Body of pancreas (tissue), 4 donors: ENCODE data around the gene GM2A.

Experiments
- CTCF ChIP-seq, 7 experiments: fragments of 450-650 bp in 4 of 7; fragments of 200-600 bp in 3 of 7; sonication (generic) in 3 of 7; IDR thresholded peaks; one replicate each; pipeline ENCODE4 v1.5.1; 2016 to 2019; ENCODE audit warnings: antibody characterized with exemption in 7 of 7
- POLR2A ChIP-seq, 3 donors: fragments of 450-650 bp; IDR thresholded peaks; one replicate each; pipeline ENCODE4 v1.6.1; 2016; ENCODE audit warnings: antibody characterized with exemption in 3 of 3, mild to moderate bottlenecking in 2 of 3

GRCh38 chr5:151225475-151225874, 27.5 kb upstream of the GM2A start:
- TF ChIP-seq CTCF (IDR thresholded peaks at IDR 0.05) (no peak), POLR2A (IDR thresholded peaks at IDR 0.05) (no peak)
